Ectodermal cell (in vitro differentiated cells): ENCODE results near the gene HBQ1.
"Not testable (repeated sequence)": the region's sequence is repeated elsewhere in the genome, so short reads cannot be mapped to it uniquely, and the experiment has no call there.

Source experiments
- H3K27ac ChIP-seq: 2 replicates; pipeline ENCODE4 v1.7.0; 2013; ENCODE audit warnings: mild to moderate bottlenecking, low read depth, low read length; ENCODE audit not compliant: insufficient read depth, poor library complexity, severe bottlenecking
- H3K27me3 ChIP-seq: 2 replicates; pipeline ENCODE4 v1.7.0; 2013; ENCODE audit warnings: mild to moderate bottlenecking, low read length; ENCODE audit not compliant: insufficient read depth, control insufficient read depth, poor library complexity, severe bottlenecking
- H3K36me3 ChIP-seq: one replicate; pipeline ENCODE4 v1.7.0; 2013; ENCODE audit warnings: low read length; ENCODE audit not compliant: control insufficient read depth, insufficient read depth
- H3K4me1 ChIP-seq: one replicate; pipeline ENCODE4 v1.7.0; 2013; ENCODE audit warnings: low read length; ENCODE audit not compliant: control insufficient read depth, insufficient read depth
- H3K4me3 ChIP-seq: 2 replicates; pipeline ENCODE4 v1.7.0; 2013; ENCODE audit warnings: low read depth, low read length, control low read depth; ENCODE audit not compliant: insufficient read depth
- H3K9me3 ChIP-seq: 2 replicates; pipeline ENCODE4 v1.7.0; 2013; ENCODE audit warnings: mild to moderate bottlenecking, low read length, moderate library complexity; ENCODE audit not compliant: control insufficient read depth
- WGBS, 2 experiments: methylation state at CpG; one replicate each; pipeline ENCODE4 v1.1.7; 2013; ENCODE audit warnings: missing lambda C conversion rate in 2 of 2; 5-methylcytosine and 5-hydroxymethylcytosine counted together

Gene HBQ1

DNA sequence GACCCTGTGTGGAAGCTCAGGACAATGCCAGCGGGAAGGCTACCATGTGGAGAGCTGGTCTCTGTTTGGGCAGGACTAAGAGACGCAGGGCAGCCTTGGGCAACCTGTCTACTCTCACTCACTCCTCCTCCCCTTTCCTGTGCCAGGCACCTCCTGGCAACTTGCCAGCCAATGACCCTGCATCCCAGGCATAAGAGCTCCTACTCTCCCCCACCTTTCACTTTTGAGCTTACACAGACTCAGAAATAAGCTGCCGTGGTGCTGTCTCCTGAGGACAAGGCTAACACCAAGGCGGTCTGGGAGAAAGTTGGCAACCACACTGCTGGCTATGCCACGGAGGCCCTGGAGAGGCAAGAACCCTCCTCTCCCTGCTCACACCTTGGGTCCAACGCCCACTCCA is 11.8 kb upstream of the HBQ1 start:
- H3K36me3 ChIP-seq = no peaks in the 10 kb centered on the region
- no peaks in the 10 kb centered on the region for H3K9me3 ChIP-seq
- no peak overlapping the region for H3K27ac ChIP-seq
- H3K4me1 ChIP-seq = peaks cover 13% of the 10 kb centered on the region
- no peak overlapping the region for H3K4me3 ChIP-seq
- H3K27me3 ChIP-seq = peaks cover 83% of the 10 kb centered on the region
- 80 to 82% methylated on average over 6 of the region's 6 CpGs for WGBS, 2 experiments

DNA sequence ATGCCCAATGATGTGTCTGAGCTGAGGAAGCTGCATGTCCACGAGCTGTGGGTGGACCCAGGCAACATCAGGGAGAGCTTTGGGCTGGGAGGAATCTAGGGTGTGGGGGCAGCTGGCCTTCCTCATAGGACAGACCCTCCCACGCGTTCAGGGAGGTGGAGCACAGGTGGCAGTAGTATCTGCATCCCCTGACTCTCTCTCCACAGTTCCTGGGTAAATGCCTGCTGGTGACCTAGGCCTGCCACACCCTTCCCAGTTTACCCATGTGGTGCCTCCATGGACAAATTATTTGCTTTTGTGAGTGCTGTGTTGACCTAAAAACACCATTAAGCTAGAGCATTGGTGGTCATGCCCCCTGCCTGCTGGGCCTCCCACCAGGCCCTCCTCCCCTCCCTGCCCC is 11.2 kb upstream of the HBQ1 start:
- Histone ChIP-seq H3K27me3 (peaks cover 86% of the 10 kb centered on the region), H3K9me3 (no peaks in the 10 kb centered on the region)
- 61 to 63% methylated on average over 3 of the region's 3 CpGs for WGBS, 2 experiments

DNA sequence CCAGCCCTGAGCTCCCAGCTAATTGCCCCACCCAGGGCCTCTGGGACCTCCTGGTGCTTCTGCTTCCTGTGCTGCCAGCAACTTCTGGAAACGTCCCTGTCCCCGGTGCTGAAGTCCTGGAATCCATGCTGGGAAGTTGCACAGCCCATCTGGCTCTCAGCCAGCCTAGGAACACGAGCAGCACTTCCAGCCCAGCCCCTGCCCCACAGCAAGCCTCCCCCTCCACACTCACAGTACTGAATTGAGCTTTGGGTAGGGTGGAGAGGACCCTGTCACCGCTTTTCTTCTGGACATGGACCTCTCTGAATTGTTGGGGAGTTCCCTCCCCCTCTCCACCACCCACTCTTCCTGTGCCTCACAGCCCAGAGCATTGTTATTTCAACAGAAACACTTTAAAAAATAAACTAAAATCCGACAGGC is 10.2 kb upstream of the HBQ1 start:
- 4 to 5% methylated on average over 5 of the region's 5 CpGs for WGBS, 2 experiments
- H3K4me3 ChIP-seq, H3K27ac ChIP-seq, H3K9me3 ChIP-seq, H3K36me3 ChIP-seq: not testable (repeated sequence)
- peaks cover 93% of the 10 kb centered on the region for H3K27me3 ChIP-seq
- H3K4me1 ChIP-seq = peaks cover 13% of the 10 kb centered on the region

More for the DNA sequence above, 11.2 kb upstream of the HBQ1 start:
- no peak overlapping the region for H3K4me3 ChIP-seq
- no peaks in the 10 kb centered on the region for H3K36me3 ChIP-seq
- no peak overlapping the region for H3K27ac ChIP-seq
- peaks cover 13% of the 10 kb centered on the region for H3K4me1 ChIP-seq

DNA sequence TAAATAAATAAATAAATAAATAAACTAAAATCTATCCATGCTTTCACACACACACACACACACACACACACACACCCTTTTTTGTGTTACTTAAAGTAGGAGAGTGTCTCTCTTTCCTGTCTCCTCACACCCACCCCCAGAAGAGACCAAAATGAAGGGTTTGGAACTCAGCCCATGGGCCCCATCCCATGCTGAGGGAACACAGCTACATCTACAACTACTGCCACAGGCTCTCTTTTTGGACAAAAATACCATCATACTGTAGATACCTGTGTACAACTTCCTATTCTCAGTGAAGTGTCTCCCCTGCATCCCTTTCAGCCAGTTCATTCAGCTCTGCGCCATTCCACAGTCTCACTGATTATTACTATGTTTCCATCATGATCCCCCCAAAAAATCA is 9.5 kb upstream of the HBQ1 start:
- peaks cover 8% of the 10 kb centered on the region for H3K4me1 ChIP-seq
- H3K9me3 ChIP-seq = no peaks in the 10 kb centered on the region
- no peaks in the 10 kb centered on the region for H3K36me3 ChIP-seq
- no peak overlapping the region for H3K4me3 ChIP-seq
- no peak overlapping the region for H3K27ac ChIP-seq
- peaks cover 93% of the 10 kb centered on the region for H3K27me3 ChIP-seq
- 91 to 100% methylated on average over 1 of the region's 1 CpG for WGBS, 2 experiments

DNA sequence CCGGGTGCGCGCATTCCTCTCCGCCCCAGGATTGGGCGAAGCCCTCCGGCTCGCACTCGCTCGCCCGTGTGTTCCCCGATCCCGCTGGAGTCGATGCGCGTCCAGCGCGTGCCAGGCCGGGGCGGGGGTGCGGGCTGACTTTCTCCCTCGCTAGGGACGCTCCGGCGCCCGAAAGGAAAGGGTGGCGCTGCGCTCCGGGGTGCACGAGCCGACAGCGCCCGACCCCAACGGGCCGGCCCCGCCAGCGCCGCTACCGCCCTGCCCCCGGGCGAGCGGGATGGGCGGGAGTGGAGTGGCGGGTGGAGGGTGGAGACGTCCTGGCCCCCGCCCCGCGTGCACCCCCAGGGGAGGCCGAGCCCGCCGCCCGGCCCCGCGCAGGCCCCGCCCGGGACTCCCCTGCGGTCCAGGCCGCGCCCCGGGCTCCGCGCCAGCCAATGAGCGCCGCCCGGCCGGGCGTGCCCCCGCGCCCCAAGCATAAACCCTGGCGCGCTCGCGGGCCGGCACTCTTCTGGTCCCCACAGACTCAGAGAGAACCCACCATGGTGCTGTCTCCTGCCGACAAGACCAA is 7.8 kb upstream of the HBQ1 start, which contains the start of gene HBA2:
Gene HBA2, plus strand, starts transcription at position 503 of the 568 bp plus-strand sequence. Its CDS starts 37 bp downstream, at position 540.
- H3K9me3 ChIP-seq, H3K4me1 ChIP-seq, H3K36me3 ChIP-seq, H3K27ac ChIP-seq, H3K4me3 ChIP-seq: not testable (repeated sequence)
- WGBS, 2 experiments = no CpG with 5 or more reads among the region's 74 CpGs
- H3K27me3 ChIP-seq = peaks cover 91% of the 10 kb centered on the region

DNA sequence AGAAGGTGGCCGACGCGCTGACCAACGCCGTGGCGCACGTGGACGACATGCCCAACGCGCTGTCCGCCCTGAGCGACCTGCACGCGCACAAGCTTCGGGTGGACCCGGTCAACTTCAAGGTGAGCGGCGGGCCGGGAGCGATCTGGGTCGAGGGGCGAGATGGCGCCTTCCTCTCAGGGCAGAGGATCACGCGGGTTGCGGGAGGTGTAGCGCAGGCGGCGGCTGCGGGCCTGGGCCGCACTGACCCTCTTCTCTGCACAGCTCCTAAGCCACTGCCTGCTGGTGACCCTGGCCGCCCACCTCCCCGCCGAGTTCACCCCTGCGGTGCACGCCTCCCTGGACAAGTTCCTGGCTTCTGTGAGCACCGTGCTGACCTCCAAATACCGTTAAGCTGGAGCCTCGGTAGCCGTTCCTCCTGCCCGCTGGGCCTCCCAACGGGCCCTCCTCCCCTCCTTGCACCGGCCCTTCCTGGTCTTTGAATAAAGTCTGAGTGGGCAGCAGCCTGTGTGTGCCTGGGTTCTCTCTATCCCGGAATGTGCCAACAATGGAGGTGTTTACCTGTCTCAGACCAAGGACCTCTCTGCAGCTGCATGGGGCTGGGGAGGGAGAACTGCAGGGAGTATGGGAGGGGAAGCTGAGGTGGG is 6.9 kb upstream of the HBQ1 start:
- not testable (repeated sequence) for H3K36me3 ChIP-seq, H3K27ac ChIP-seq, H3K9me3 ChIP-seq, H3K4me3 ChIP-seq, H3K4me1 ChIP-seq
- peaks cover 91% of the 10 kb centered on the region for H3K27me3 ChIP-seq
- WGBS, 2 experiments = 13 to 16% methylated on average over 30 of the region's 44 CpGs

DNA sequence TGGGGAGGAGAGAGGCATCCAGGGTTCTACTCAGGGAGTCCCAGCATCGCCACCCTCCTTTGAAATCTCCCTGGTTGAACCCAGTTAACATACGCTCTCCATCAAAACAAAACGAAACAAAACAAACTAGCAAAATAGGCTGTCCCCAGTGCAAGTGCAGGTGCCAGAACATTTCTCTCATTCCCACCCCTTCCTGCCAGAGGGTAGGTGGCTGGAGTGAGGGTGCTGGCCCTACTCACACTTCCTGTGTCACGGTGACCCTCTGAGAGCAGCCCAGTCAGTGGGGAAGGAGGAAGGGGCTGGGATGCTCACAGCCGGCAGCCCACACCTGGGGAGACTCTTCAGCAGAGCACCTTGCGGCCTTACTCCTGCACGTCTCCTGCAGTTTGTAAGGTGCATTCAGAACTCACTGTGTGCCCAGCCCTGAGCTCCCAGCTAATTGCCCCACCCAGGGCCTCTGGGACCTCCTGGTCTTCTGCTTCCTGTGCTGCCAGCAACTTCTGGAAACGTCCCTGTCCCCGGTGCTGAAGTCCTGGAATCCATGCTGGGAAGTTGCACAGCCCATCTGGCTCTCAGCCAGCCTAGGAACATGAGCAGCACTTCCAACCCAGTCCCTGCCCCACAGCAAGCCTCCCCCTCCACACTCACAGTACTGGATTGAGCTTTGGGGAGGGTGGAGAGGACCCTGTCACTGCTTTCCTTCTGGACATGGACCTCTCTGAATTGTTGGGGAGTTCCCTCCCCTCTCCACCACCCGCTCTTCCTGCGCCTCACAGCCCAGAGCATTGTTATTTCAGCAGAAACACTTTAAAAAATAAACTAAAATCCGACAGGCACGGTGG is 6.1 kb upstream of the HBQ1 start:
- not testable (repeated sequence) for H3K36me3 ChIP-seq, H3K9me3 ChIP-seq, H3K4me1 ChIP-seq, H3K4me3 ChIP-seq, H3K27ac ChIP-seq
- peaks cover 91% of the 10 kb centered on the region for H3K27me3 ChIP-seq
- 21 to 26% methylated on average over 6 of the region's 13 CpGs for WGBS, 2 experiments

DNA sequence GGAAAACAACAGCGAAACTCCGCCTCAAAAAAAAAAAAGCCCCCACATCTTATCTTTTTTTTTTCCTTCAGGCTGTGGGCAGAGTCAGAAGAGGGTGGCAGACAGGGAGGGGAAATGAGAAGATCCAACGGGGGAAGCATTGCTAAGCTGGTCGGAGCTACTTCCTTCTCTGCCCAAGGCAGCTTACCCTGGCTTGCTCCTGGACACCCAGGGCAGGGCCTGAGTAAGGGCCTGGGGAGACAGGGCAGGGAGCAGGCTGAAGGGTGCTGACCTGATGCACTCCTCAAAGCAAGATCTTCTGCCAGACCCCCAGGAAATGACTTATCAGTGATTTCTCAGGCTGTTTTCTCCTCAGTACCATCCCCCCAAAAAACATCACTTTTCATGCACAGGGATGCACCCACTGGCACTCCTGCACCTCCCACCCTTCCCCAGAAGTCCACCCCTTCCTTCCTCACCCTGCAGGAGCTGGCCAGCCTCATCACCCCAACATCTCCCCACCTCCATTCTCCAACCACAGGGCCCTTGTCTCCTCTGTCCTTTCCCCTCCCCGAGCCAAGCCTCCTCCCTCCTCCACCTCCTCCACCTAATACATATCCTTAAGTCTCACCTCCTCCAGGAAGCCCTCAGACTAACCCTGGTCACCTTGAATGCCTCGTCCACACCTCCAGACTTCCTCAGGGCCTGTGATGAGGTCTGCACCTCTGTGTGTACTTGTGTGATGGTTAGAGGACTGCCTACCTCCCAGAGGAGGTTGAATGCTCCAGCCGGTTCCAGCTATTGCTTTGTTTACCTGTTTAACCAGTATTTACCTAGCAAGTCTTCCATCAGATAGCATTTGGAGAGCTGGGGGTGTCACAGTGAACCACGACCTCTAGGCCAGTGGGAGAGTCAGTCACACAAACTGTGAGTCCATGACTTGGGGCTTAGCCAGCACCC is 5.0 kb upstream of the HBQ1 start:
- Histone ChIP-seq H3K36me3 (no peaks in the 10 kb centered on the region), H3K4me3 (no peak overlapping the region), H3K9me3 (no peaks in the 10 kb centered on the region), H3K27me3 (peaks cover 91% of the 10 kb centered on the region), H3K27ac (no peak overlapping the region), H3K4me1 (no peaks in the 10 kb centered on the region)
- 42 to 45% methylated on average over 6 to 7 of the region's 8 CpGs for WGBS, 2 experiments

DNA sequence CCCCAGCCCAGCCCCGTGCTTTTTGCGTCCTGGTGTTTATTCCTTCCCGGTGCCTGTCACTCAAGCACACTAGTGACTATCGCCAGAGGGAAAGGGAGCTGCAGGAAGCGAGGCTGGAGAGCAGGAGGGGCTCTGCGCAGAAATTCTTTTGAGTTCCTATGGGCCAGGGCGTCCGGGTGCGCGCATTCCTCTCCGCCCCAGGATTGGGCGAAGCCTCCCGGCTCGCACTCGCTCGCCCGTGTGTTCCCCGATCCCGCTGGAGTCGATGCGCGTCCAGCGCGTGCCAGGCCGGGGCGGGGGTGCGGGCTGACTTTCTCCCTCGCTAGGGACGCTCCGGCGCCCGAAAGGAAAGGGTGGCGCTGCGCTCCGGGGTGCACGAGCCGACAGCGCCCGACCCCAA is 4.3 kb upstream of the HBQ1 start:
- 1 to 5% methylated on average over 12 to 13 of the region's 39 CpGs for WGBS, 2 experiments
- H3K4me1 ChIP-seq, H3K27ac ChIP-seq, H3K36me3 ChIP-seq, H3K9me3 ChIP-seq, H3K4me3 ChIP-seq: not testable (repeated sequence)
- H3K27me3 ChIP-seq = peaks cover 91% of the 10 kb centered on the region
